Ramos (cell line): ENCODE measurements around the gene TBL1X.

Source experiments
- in situ Hi-C: fragments of 300-500 bp; cut with MboI; formaldehyde crosslinking; loops from one replicate; pipeline ENCODE4 v1.14.3; 2022; ENCODE audit warnings: low sequenced_read_pairs; ENCODE audit not compliant: unreplicated experiment

Gene TBL1X

DNA sequence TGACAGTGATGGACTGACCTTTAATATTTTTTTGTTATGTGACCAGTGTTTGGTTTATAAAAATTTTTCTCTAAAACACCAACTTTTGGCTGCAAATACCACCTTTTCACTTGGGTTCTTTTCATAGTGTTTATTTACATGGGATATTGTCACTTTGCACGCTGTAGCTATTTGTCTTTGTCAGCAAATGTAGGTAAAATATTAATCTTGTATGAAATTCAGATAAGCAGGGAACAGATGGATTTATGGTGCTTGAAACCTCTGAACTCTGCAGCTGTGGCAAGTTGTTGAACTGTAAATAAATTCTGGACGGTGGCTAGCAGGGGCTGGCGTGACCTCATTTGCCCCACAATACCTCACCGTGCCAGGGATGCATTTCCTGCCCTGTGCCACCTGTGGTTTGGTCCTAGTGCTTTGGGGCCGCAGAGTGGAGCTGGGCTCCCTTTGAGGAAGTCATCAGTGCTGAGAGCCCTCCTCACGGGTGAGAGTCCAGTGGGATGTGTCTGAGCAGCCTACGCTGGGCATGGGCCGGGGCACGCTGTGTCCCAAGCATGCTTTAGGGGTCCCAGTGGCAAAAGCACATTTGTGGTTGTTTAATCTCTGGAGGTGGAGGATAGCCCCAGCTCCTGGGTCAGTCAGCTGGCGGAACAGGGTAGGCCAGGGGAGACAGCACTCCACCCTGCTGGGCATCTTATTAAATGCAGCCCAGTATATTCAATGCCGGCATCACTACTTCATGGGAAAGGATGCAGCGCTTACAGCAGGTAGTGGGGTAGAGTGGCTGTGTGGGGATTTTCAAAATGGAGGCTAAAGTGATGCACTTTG is 108.6 kb downstream of the TBL1X start:
- in situ Hi-C loops, result loop anchor here (25.0 kb wide), 1 partner anchor 111 kb away; the partner anchor contains the start of gene TBL1X

DNA sequence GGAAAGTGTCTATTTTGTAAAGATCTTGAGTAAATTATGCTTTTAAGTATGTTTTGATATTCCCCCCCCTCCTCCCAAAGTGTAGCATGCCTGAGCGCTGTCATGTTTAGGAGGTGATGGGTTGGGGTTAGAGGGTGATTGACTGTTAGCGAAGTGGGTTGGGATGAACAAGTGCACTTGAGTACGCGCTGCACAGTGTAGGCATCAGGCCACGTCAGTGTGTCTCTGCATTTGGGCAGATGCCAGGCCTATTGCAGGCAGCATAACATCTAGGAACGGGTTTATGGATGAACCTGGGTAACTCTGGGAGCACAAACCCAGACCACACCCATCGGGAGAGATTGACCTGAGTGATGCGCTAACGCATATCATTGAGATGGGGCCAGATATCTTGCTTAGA is 111.2 kb downstream of the TBL1X start:
- in situ Hi-C loops, result no loop called here

GRCh38 chrX:9577555-9577954 is 112.7 kb downstream of the TBL1X start:
- in situ Hi-C loops, result no loop called here

DNA sequence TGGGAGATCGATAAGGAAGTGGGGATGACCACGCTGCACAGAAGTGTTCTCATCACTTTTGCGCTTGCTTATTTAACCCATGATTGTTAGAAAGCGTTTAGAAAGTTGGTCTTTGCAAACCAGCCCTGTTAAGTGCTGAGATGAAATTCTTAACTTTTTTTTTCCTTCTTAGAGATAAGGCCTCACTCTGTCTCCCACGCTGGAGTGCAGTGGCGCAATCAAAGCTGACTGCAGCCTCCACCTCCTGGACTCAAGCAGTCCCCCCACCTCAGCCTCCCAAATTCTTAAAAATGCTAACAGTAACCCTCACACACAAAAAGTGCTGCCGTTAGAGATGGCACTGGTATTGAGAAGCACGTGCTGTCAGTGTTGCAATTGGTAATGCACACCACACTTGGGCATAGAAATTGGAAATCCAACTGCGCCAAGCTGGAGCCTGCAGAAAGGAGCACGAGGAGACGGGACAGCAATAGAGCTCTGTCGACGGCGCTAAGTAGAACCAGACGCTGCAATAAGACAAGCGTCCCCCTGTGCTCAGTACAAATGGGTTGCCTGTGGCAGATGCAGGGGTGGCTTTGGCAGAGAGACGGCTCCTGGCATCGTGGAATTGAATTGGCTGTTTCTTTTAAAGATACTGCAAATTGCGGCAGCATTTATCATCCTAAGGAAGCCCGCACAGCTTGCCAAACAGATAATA is 113.4 kb downstream of the TBL1X start:
- in situ Hi-C loops, result no loop called here

GRCh38 chrX:9581771-9582385 is 117.0 kb downstream of the TBL1X start:
- in situ Hi-C loops, result no loop called here

DNA sequence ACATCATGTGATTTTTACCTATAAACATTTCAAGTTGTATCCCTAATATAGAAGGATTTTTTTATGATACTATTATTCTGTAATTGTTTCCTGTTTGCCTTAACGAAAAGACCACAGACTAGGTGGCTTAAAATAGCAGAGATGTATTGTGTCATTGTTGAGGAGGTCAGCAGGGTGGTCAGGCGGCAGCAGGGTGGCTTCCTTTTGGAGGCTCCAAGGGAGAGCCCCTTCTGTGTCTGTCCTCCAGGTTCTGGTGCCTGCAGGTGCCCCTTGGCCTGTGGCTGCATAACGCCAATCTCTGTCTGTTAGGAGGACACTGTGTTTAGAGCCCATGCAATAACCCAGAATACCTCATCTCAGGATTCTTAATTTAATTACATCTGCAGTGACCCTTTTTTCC is 118.1 kb downstream of the TBL1X start:
- in situ Hi-C loops, result no loop called here

- in situ Hi-C loops, result no loop called here
Observed at GRCh38 chrX:9586992-9587392, 122.1 kb downstream of the TBL1X start.

DNA sequence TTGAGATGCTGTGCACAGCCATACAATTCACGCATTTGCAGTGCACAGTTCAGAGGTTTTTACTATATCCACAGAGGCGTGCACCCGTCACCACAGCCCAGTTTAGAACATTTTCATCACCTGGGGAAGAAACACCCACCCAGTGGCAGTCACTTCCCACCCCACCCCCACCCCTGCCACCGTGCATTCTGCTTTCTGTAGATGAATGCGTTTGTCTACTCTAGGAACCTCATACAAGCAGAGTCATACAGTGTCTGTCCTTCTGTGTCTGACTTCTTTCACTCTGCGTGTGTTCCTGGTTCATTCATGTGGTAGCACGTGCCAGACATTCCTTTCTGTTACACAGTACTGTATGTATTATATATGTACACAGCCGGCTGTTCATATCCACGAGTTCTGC is 122.8 kb downstream of the TBL1X start:
- in situ Hi-C loops, result no loop called here

- in situ Hi-C loops, result no loop called here
Observed at GRCh38 chrX:9591496-9591895, 126.6 kb downstream of the TBL1X start.

- in situ Hi-C loops, result no loop called here
Observed at GRCh38 chrX:9593756-9594155, 128.9 kb downstream of the TBL1X start.

DNA sequence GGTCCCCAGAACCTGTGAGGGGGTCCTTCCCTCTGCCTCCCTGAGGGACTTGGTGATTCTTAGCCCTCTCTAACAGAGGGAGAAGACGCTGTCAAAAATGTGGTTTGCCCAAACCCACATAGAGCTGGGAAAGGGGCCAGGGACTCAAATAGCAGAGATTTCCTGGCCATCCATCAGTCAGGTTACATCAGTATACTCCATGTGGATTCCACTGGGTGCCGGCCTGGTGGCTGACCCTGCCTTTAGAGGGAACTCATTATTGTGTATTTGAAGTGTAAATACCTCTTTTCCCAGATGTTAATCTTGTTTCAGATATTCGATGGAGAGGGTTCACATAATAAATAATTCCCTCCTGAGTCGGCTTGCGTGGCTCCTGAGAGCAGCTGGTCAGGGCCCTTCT is 130.3 kb downstream of the TBL1X start:
- in situ Hi-C loops, result no loop called here

DNA sequence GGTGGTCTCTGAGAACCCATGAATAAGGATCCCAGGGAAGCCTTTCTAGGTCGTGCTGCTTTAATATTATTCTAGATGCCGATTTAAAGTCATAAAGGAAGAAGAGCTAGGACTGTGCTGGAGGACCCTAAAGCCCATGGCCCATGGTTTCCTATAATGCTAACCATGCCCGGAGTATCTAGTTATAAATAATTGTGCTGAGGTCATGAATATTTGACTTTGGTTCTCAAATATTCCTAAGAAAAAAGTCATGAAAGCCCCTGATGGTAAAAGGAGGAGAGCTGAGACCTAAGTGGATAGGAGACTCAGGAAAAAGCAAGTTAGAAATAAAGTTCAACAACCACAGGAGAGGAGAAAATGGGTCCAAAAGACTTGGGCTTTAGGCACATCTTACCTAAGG is 132.0 kb downstream of the TBL1X start:
- in situ Hi-C loops, result no loop called here

- in situ Hi-C loops, result no loop called here
Observed at GRCh38 chrX:9597361-9598035, 132.6 kb downstream of the TBL1X start.

GRCh38 chrX:9598344-9598743 is 133.5 kb downstream of the TBL1X start:
- in situ Hi-C loops, result no loop called here

DNA sequence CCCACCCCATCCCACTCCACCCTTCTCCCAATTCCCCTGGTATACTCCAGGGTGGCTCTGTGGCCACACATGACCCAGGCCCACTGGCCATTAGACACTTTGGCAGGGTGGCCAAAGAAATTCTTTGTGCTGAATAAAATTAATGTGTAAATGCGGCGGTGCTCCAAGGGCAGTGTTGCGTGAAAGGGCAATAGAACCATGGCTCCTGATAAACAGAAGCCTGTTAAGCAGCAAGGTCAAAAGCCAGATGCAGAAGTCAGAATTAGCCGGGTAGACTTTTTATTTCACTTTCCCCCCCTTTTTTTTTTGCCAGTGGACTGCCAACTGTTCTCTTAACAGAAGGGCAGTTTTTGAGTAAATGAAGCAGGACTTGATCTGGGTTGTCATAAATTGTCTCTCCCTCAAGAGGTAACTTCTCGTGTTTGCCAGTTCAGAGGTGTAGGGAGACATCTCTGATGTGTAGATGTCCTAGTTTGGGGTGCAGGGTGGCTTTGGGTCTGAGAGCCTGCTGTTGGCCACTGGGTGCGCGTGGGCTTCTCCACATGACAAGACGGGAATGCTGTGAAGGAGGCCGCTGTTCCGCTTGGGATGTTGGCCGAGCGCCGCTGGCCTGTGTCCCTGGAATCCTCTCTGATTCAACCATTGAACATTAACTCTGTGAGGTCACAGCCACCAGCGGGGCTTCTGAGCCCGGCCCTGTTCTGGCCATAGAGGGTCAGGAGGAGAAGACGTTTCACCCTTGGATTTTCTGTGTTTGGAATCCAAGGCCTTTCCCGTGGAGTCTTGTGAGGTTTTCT is 139.5 kb downstream of the TBL1X start:
- in situ Hi-C loops, result no loop called here

DNA sequence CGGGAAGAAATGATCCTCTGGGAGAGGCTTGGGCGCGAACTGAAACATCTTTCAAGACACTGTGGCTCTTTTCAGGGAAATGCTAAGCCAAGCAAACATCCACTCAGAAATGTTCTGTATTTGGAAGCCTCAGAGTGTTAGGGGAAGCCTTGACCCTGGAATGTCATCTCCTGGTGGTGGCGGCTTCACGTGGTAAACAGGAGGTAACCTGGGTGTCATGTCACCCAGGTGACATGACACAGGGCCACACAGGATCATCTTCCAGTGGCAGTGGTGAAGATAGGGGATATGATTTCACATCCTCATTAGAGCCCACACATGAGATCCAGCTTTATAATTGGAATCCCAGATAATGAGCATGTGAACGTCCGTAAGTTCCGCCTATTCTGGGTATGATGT is 140.0 kb downstream of the TBL1X start:
- in situ Hi-C loops, result no loop called here

DNA sequence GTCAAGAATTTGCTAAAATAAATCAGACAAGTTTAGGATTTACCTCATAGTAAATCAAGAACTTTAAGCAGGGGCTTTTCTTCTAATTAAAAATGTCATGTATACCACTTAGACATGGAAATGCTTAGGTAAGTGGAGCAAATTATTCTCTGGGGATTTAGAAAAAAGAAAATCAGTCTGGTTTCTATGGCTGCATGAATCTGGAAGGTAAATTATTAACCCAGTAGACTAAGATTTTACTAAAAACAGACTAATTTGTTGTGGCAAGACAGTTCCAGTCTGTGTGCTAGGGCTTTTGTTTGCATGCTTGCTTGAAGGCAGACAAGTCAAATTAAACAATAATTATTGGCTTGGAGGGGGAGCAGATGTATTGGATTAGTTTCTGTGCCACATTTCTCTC is 140.6 kb downstream of the TBL1X start:
- in situ Hi-C loops, result no loop called here

DNA sequence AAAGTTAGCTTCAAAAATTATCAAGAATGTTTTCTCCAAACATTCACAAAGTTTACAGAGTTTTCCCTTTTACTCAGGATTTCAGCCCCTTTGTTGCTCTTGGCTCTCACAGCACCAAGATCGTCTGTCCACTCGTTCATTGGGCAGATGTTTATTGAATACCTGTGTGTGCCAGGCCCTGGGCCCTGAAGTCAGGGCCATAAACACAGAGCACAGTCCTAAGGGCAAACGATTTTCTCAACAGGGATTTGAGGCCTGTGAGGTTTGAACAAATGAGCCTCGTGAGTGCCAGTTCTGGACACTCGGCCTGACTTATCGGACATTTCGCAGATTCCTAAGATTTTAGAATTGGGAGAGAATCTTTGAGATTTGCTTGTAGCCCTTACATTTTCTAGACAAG is 142.1 kb downstream of the TBL1X start:
- in situ Hi-C loops, result no loop called here

- in situ Hi-C loops, result no loop called here
Observed at GRCh38 chrX:9609499-9609898, 144.6 kb downstream of the TBL1X start.

GRCh38 chrX:9609987-9610386 is 145.1 kb downstream of the TBL1X start:
- in situ Hi-C loops, result no loop called here
